ENCODE measurements around the gene OR10H1.

GRCh38 chr19:15775249-15775648, 40.2 kb downstream of the OR10H1 start:
- TF ChIP-seq NFRKB (IDR thresholded peaks at IDR 0.05): no peak
- no peak for TF ChIP-seq FOXK2 (IDR thresholded peaks at IDR 0.05)
- TF ChIP-seq SP1 (IDR thresholded peaks at IDR 0.05): no peak
- no peak for TF ChIP-seq L3MBTL2 (conservative IDR thresholded peaks at IDR 0.05)
- TF ChIP-seq BHLHE40 (IDR thresholded peaks at IDR 0.05; ENCODE audit: borderline replicate concordance): no peak
- no peak for TF ChIP-seq HDGF (IDR thresholded peaks at IDR 0.05; ENCODE audit: borderline replicate concordance)
- TF ChIP-seq CTBP1 (IDR thresholded peaks at IDR 0.05; ENCODE audit: borderline replicate concordance): no peak
- no peak for TF ChIP-seq TARDBP (IDR thresholded peaks at IDR 0.05)
- no peak for TF ChIP-seq FOXA1 (IDR thresholded peaks at IDR 0.05)
- no peak for TF ChIP-seq ELF4 (IDR thresholded peaks at IDR 0.05)
- TF ChIP-seq FOXM1 (IDR thresholded peaks at IDR 0.05; ENCODE audit: borderline replicate concordance): no peak

All from HEK293T (cell line).